ENCODE data around the gene JARID2. TPM values are rescaled to one million over a fixed set of nuclear protein-coding genes. Genes with fewer than 3 reads are reported as not detected.
A peak's percentile ranks its signal among the peaks of the same experiment; 100 is the strongest.

JARID2 gene
- total RNA-seq, 1 donor from 2014 or later: 7.5 TPM

DNA sequence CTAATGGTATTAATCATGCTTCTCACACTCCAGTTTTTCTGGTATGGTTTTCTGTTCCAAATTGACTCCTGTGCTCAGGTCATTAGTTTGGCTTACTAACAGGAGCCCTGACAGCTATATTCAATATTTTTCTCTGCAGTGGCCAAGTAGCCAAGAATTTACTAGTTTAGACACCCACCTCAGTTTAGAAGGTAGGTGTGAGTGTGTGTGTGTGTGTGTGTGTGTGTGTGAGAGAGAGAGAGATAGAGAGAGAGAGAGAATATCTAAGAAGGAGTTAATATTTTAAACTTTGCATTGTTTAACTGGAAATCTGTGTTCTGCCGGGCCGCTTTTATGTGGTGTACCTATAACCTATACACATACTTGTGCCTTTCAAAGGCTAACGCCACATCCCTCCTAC is 18.5 kb downstream of the JARID2 start:
- DNase-seq (ENCODE audit: low read depth, low spot score): no peak

GRCh38 chr6:15264902-15265761 is 19.3 kb downstream of the JARID2 start:
- DNase-seq (ENCODE audit: low read depth, low spot score): no peak

DNA sequence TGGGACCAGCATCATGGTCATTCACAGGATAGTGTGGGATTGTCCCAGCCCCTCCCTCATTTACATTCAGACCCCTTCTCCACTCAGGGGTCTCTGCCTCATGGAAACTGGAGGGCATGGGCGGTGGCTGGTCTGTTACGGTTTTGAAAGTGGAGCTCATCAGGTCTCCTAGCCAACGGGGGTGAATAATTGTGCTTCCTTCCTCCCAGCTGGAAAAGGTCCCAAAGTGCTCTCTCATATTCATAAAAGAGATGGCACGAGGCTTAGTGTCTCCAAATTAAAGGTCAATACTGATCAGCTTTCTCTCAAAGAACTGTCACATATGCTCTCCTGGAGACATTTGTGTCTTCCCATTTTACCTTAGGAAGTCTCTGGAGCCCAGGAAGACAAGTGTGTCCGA is 19.9 kb downstream of the JARID2 start:
- no peak for DNase-seq (ENCODE audit: low read depth, low spot score)

- no peak for DNase-seq (ENCODE audit: low read depth, low spot score)
Observed at GRCh38 chr6:15266423-15266996, 20.6 kb downstream of the JARID2 start.

DNA sequence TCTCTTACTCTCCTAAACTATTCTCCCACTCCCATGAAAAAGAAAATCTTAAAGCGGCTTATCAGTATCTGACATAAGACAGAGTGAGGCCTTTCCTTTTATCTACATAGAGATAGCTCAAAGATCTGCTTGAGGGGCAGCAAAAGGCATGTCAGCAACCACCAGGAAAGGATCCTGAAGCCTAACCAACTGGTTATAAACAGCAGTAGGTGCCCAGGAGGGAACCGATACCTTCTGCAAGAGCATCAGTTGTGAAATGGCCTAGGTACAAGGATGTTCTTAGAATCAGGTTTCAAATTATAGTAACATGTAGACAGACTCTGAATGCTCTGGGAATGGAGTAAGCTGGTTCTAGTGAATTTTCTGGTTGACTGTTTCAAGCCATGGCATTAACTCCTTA is 21.4 kb downstream of the JARID2 start:
- no peak for DNase-seq (ENCODE audit: low read depth, low spot score)

DNA sequence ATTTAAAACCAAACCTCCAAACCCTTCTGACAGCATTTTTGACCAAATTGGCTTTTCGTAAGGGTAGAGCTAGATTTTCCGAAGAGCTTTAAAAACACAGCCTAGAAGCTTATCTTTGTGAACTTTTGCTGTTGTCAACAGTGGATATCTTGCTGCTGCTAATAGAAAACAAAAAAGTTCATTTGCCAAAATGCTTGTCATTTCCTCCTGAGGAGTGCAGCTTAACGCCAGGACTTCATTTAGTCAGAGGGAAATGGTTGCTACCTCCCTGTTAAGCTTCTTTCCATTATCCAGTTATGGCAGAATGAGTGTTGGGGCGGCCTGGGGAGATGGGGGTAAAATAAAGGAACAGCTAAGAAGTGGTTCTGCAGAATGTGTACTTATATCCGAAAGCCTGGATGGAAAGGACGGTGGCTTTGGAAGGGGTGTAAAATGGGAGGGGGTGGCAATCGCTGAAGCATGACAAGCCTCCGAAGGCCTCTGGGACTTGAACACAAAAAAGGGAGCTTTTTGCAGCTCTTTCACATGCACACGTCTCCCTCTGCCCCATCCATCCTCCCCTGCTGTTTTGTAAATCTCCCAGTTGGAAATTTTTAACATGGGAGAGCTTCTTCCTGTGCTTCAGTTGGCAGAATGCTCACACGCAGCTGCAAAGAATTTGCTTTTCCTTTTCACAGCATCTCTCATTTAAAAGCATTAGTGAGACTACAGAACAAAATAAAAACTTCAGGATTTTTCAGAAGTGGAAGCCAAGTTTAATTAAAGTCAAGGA is 22.5 kb downstream of the JARID2 start:
- DNase-seq (ENCODE audit: low read depth, low spot score): no peak

- no peak for DNase-seq (ENCODE audit: low read depth, low spot score)
Observed at GRCh38 chr6:15269011-15269410, 23.1 kb downstream of the JARID2 start.

- DNase-seq (ENCODE audit: low read depth, low spot score): no peak
Observed at GRCh38 chr6:15269619-15270018, 23.8 kb downstream of the JARID2 start.

- no peak for DNase-seq (ENCODE audit: low read depth, low spot score)
Observed at GRCh38 chr6:15270402-15270801, 24.5 kb downstream of the JARID2 start.

DNA sequence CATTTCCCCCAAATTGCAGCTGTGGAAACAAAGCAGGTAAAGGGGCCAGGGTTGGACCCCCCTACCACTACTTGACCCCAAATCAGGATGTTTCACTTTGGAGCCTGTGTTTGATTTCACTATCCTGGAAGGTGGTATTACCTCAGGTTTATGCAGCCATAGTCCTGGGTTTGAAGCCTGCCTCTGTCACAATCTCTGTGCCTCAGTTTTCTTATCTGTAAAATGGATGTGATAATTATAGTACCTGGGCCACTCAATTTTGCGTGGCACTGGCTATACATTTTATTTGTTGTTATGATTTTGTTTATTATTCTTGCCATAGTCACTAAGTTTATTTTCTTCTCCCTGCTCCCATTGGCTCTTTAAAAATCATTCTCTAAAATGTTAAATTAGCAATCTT is 26.7 kb downstream of the JARID2 start:
- DNase-seq (ENCODE audit: low read depth, low spot score): no peak

DNA sequence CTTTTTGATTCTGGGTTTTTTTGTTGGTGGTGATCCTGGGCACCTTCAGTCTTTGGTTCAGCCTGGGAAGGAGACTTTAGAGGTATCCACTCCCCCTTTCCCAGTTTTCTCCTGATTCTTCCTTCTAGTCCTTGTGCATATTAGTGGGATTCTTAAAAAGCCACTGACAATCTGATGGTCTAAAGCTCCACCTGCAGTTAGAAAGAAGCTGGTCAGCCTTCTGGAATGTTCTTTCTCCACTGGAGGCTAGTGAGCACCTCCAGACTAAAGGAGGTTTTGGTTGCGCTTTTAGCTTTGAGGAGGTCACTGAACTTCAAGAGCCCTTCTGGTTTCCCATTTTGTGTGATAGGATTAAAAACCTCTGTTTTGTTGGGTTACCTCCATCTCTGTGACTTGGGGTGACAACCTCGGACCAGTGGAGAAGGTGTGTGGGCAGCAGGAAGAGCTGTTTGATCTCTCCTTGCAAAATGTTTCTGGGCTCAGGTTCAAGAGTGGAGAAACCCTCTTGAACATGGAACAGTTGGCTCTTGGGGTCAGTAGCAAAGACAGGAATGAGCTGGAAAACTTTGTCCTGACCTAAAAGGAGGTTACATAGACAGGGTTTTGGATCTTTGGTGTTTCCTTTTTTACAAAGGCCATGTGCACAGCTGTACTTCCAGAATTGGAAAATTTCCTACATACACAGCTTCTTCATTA is 29.0 kb downstream of the JARID2 start:
- DNase-seq (ENCODE audit: low read depth, low spot score): no peak

GRCh38 chr6:15276036-15276985 is 30.4 kb downstream of the JARID2 start:
- no peak for DNase-seq (ENCODE audit: low read depth, low spot score)

GRCh38 chr6:15279047-15279661 is 33.3 kb downstream of the JARID2 start:
- no peak for DNase-seq (ENCODE audit: low read depth, low spot score)

DNA sequence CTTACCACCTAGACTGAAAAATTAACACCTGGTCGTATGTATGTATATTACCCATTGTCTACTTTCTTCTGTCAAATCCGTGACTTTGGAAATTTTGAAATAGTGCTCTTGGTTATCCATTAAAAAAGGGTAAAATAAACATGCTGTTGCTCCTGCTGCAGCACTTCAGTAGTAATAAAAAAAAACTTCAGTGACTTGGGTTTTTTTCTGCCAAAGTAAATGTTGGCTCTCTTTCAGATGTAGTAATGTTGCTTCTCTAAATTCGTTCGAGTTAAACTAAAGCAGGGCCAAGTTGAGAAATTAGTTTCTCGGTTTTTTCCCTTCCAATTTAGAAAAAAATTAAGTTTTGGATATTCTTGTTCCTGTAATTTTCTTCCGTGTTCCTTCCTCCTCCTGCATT is 34.2 kb downstream of the JARID2 start:
- DNase-seq (ENCODE audit: low read depth, low spot score): no peak

DNA sequence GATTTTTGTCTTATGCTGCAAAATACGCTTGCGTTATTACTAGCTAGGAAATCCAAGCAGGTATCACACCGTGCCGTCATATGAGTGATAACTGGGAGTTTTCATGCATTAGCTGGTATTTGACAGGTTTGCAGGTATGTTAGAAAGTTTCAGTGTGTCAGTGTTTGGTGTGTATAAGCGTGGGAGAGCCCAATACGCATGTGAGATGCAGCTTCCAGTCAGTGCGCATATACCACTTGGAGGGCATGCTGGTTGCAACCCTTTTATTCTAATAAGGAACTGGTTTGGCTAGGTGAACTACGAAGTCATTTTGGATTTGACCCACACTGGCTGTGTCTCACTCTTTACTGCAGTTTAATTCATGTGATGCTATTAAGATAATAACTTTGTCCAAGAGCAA is 35.1 kb downstream of the JARID2 start:
- no peak for DNase-seq (ENCODE audit: low read depth, low spot score)

- DNase-seq (ENCODE audit: low read depth, low spot score): no peak
Observed at GRCh38 chr6:15282334-15282733, 36.5 kb downstream of the JARID2 start.

DNA sequence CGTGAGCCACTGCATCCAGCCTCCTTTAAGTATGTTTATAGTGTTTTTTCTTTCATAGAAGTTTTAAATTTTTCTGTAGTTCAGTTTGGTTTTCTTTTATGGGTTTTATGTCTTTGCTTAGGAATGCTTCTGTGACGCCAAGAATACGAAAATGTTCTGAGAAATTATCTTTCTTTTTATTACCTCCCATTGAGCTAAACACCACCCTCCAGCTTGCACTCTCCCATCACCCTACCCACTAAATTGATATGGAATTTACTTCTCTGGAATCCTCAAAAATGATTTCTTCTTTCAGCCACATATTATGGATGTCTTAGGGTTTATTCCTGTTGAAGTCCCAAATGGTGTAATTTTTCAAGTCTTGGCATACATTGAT is 38.1 kb downstream of the JARID2 start:
- no peak for DNase-seq (ENCODE audit: low read depth, low spot score)

DNA sequence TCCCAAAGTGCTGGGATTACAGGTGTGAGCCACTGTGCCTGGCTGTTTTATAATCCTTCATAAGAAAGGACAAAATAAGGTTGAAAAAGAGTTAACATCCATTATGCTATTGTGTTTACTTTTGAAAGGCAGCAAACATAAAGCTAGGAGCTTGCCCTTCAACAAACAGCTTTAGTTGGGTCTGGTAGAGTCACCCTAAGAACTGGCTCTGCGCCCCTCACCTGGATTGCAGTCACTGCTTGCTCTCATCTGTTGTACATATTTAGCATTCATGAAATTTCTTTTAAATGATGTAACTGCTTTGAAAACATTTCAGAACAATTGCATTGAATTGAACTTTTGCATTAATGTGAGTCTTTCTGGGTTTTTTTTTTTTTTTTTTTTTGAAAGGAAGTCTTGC is 38.9 kb downstream of the JARID2 start:
- peak; percentile 75 for DNase-seq (ENCODE audit: low read depth, low spot score)

DNA sequence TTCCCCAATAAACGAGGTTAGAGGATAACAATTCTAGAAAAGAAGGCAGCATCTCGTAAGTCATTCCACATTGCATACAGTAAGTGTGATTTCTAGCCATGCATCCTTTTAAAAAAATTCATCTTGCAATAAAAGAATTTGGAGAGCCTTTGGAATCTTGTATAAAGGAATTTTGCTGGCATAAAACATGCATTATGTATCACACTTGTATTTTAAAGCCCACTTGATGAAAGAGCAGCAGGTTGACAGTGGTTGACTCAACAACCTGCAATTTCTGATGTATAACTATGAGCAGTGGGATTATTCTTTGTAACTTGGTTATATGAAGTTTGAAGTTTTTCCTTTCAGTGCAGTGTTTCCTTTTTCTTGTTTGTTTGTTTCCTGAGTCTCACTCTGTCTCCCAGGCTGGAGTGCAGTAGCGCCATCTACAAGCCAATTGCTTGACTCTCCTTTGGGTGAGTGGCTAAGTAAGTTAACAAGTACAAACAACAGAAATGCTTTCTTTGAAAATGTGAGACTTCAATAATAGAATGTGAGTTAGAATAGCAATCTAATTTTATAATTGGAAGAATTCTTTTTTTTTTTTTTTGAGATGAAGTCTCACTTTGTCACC is 39.9 kb downstream of the JARID2 start:
- peak; percentile 33 for DNase-seq (ENCODE audit: low read depth, low spot score)
